SU-DHL-6 (cell line): ENCODE results near the gene FAM156B.
"Not testable (repeated sequence)": the region's sequence is repeated elsewhere in the genome, so short reads cannot be mapped to it uniquely, and the experiment has no call there.

Source experiments
- EZH2phosphoT487 ChIP-seq: fragments of 200-600 bp; sonication (generic), shearing (Covaris generic); conservative IDR thresholded peaks from 2 replicates; pipeline ENCODE4 v1.6.1; 2018; ENCODE audit warnings: mild to moderate bottlenecking, antibody characterized with exemption, low read length, moderate library complexity, mixed read lengths
- TF ChIP-seq, protein P1 (sequence below): fragments of 200-600 bp; sonication (generic); IDR thresholded peaks from one replicate; pipeline ENCODE4 v1.5.1; 2017; ENCODE audit warnings: antibody characterized with exemption, mild to moderate bottlenecking, low read length, moderate library complexity; ENCODE audit not compliant: insufficient read depth, poor library complexity, severe bottlenecking

GRCh38 chrX:52896438-52896837, 692 bp upstream of the FAM156B start:
- TF ChIP-seq, protein P1, sequence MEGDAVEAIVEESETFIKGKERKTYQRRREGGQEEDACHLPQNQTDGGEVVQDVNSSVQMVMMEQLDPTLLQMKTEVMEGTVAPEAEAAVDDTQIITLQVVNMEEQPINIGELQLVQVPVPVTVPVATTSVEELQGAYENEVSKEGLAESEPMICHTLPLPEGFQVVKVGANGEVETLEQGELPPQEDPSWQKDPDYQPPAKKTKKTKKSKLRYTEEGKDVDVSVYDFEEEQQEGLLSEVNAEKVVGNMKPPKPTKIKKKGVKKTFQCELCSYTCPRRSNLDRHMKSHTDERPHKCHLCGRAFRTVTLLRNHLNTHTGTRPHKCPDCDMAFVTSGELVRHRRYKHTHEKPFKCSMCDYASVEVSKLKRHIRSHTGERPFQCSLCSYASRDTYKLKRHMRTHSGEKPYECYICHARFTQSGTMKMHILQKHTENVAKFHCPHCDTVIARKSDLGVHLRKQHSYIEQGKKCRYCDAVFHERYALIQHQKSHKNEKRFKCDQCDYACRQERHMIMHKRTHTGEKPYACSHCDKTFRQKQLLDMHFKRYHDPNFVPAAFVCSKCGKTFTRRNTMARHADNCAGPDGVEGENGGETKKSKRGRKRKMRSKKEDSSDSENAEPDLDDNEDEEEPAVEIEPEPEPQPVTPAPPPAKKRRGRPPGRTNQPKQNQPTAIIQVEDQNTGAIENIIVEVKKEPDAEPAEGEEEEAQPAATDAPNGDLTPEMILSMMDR = not testable (repeated sequence)
- not testable (repeated sequence) for TF ChIP-seq EZH2phosphoT487
